Spleen (tissue), 7 donors: ENCODE data around the gene RANBP1.

Experiments used
- CTCF ChIP-seq, 11 experiments: fragments of 200-600 bp in 7 of 11; fragments of 450-650 bp in 4 of 11; sonication (generic) in 4 of 11; IDR thresholded peaks in 8 of 11; conservative IDR thresholded peaks in 3 of 11; 1 replicate in 7 of 11; 2 replicates in 4 of 11; pipeline versions ENCODE4 v1.4.0 to v1.8.0; 2016 to 2021; ENCODE audit warnings: antibody characterized with exemption in 11 of 11, inconsistent platforms in 4 of 11, mild to moderate bottlenecking in 1 of 11
- POLR2A ChIP-seq, 3 donors: fragments of 450-650 bp; IDR thresholded peaks; one replicate each; pipeline ENCODE4 v1.5.1; 2017; ENCODE audit warnings: antibody characterized with exemption in 3 of 3, mild to moderate bottlenecking in 1 of 3
- POLR2AphosphoS5 ChIP-seq, 3 donors: sonication (generic); formaldehyde crosslinking; IDR thresholded peaks; one replicate each; pipeline ENCODE4 v1.5.1; 2017; ENCODE audit warnings: antibody characterized with exemption in 3 of 3
- donor health status: DM: no; HTN: no; CAD: no; lungs with moderate emphysema.
- donor health status: DM: no; HTN: no; CAD: no.
- donor health status: DM: no; HTN: no; CAD: no.

GRCh38 chr22:20142711-20143621, 27.1 kb downstream of the RANBP1 start:
- TF ChIP-seq CTCF (IDR thresholded peaks at IDR 0.05 in 8 of 11, conservative IDR thresholded peaks at IDR 0.05 in 3 of 11) (no peak), POLR2A (IDR thresholded peaks at IDR 0.05) (no peak), POLR2AphosphoS5 (IDR thresholded peaks at IDR 0.05) (no peak)
